PC-9 (cell line): ENCODE data around the gene SLC66A1. TPM values are rescaled to one million over a fixed set of nuclear protein-coding genes. Genes with fewer than 3 reads are reported as not detected.

Experiments
- BruUV-seq: library from RNA; stranded (reverse); fragments of 400-500 nt; replicated peaks from 2 replicates; lab custom pipeline; 2021; lab: Mats Ljungman, UMichigan
- CTCF ChIA-PET: fragments of 300-600 bp; sonication (Branson Sonifier 250); formaldehyde crosslinking; loops from one replicate; lab custom pipeline; 2022; ENCODE audit warnings: antibody characterized with exemption; lab: Charles Lee
- POLR2A ChIA-PET: fragments of 300-600 bp; sonication (Branson Sonifier 250); formaldehyde crosslinking; loops from one replicate; lab custom pipeline; 2022; ENCODE audit warnings: antibody characterized with exemption; ENCODE audit not compliant: unreplicated experiment; lab: Charles Lee
- DNase-seq, 2 experiments: peaks; one replicate each; pipeline versions ENCODE4 v3.0.0 to v3.0.0-alpha.2; 2015 to 2022; ENCODE audit warnings: mixed read lengths in 1 of 2
- H2AFZ ChIP-seq: fragments of 200-600 bp; sonication (generic); 2 replicates; pipeline ENCODE4 v1.8.1; 2017; ENCODE audit warnings: antibody characterized with exemption
- H3F3A ChIP-seq: fragments of 200-600 bp; sonication (generic); 2 replicates; pipeline ENCODE4 v1.8.1; 2017; ENCODE audit warnings: antibody characterized with exemption, mild to moderate bottlenecking, low read depth; ENCODE audit not compliant: insufficient read depth
- H3K27ac ChIP-seq: fragments of 200-600 bp; sonication (generic); 2 replicates; pipeline ENCODE4 v1.6.1; 2016; ENCODE audit warnings: mixed run types
- H3K27me3 ChIP-seq: fragments of 200-600 bp; sonication (generic); 2 replicates; pipeline ENCODE4 v1.6.1; 2016; ENCODE audit warnings: low read depth, mixed run types; ENCODE audit not compliant: insufficient read depth
- H3K36me3 ChIP-seq: fragments of 200-600 bp; sonication (generic); 2 replicates; pipeline ENCODE4 v1.6.1; 2016; ENCODE audit warnings: low read depth, mixed run types
- H3K4me1 ChIP-seq: fragments of 200-600 bp; sonication (generic); replicated peaks from 2 replicates; pipeline ENCODE4 v1.6.1; 2016; ENCODE audit warnings: mixed run types; ENCODE audit not compliant: insufficient read depth
- H3K4me2 ChIP-seq: fragments of 200-600 bp; sonication (generic); 2 replicates; pipeline ENCODE4 v1.6.1; 2017; ENCODE audit warnings: mixed run types
- H3K4me3 ChIP-seq: fragments of 200-600 bp; sonication (generic); 2 replicates; pipeline ENCODE4 v1.6.1; 2016; ENCODE audit warnings: mixed run types
- H3K79me2 ChIP-seq: fragments of 200-600 bp; sonication (generic); 2 replicates; pipeline ENCODE4 v1.6.1; 2017; ENCODE audit warnings: low read depth, mixed run types
- H3K9me2 ChIP-seq: fragments of 200-600 bp; sonication (generic); 2 replicates; pipeline ENCODE4 v1.8.1; 2017; ENCODE audit warnings: mild to moderate bottlenecking; ENCODE audit not compliant: insufficient read depth
- H3K9me3 ChIP-seq: fragments of 200-600 bp; sonication (generic); 2 replicates; pipeline ENCODE4 v1.8.1; 2016; ENCODE audit warnings: low read depth; ENCODE audit not compliant: insufficient read depth
- H4K20me1 ChIP-seq: fragments of 200-600 bp; sonication (generic); 2 replicates; pipeline ENCODE4 v1.8.1; 2017; ENCODE audit not compliant: insufficient read depth
- EZH2 ChIP-seq: fragments of 200-600 bp; sonication (generic); IDR thresholded peaks from 2 replicates; pipeline ENCODE4 v1.8.0; 2017; ENCODE audit warnings: antibody characterized with exemption, low read depth
- intact Hi-C: fragments of 100-400 bp; cut with micrococcal nuclease; formaldehyde crosslinking; loops from one replicate; pipeline ENCODE4 v1.10.0; 2022; ENCODE audit not compliant: unreplicated experiment
- total RNA-seq: library from RNA; stranded (reverse); gene quantifications from 2 replicates; pipeline ENCODE4 v1.2.3, GENCODE V29; 2021
- TF ChIP-seq, protein P1 (sequence below): fragments of 200-600 bp; sonication (generic); conservative IDR thresholded peaks from 2 replicates; pipeline ENCODE4 v1.6.1; 2017; ENCODE audit warnings: mixed run types, antibody characterized with exemption, mild to moderate bottlenecking, moderate library complexity

The SLC66A1 gene
- total RNA-seq, 1 experiment from 2014 or later = 13.8 TPM

DNA sequence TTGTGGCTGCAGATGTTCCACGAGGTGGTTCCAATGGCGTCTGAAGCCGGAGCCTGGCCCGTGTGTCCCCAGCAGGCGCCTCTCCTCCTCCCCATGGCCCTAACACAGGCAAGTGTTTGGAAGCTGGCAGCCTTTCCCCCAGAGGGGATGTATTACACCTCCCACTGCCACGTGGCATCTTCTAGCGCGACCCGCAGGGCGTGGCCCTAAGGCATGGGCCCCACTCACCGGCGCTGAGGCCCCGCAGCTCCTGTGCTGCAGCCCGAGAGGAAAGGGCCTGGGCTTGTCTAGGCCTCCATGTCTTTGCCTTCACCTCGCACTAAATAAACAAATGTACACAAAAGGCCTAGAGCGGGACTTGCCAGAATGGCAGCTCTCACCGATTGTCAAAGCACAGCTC lies 37.9 kb downstream of the SLC66A1 start:
- POLR2A ChIA-PET = no interaction called here
- H3K9me2 ChIP-seq = no peaks in the 10 kb centered on the region

DNA sequence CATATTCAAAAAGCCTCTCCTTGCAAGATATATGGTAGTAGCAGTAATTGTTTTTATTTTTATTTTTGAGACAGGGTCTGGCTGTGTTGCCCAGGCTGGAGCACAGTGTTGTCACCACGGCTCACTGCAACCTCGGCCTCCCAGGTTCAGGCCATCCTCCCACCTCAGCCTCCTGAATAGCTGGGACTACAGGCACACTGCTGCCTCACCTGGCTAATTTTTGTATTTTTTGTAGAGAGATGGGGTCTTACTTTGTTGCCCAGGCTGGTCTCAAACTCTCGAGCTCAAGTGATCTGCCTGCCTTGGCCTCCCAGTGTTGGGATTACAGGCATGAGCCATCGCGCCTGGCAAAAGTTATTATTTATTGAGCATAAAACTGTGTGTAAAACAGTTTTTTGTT lies 38.4 kb downstream of the SLC66A1 start:
- Histone ChIP-seq H3K4me2 (no peak overlapping the region), H3F3A (no peaks in the 10 kb centered on the region), H2AFZ (no peak overlapping the region), H3K4me3 (no peak overlapping the region), H3K79me2 (no peaks in the 10 kb centered on the region), H3K36me3 (no peaks in the 10 kb centered on the region), H4K20me1 (no peaks in the 10 kb centered on the region), H3K4me1 (no peaks in the 10 kb centered on the region), H3K27ac (no peak overlapping the region), H3K9me3 (no peaks in the 10 kb centered on the region), H3K9me2 (no peaks in the 10 kb centered on the region), H3K27me3 (no peaks in the 10 kb centered on the region)
- DNase-seq = no peak
- POLR2A ChIA-PET = no interaction called here
- BruUV-seq = no TSS peak
- intact Hi-C loops = no loop called here
- CTCF ChIA-PET = interaction anchor here (0.6 kb wide), 1 partner anchor 12 kb away, joined by 4 read pairs; no protein-coding TSS in a partner anchor
- TF ChIP-seq EZH2 = no peak
- TF ChIP-seq, protein P1, sequence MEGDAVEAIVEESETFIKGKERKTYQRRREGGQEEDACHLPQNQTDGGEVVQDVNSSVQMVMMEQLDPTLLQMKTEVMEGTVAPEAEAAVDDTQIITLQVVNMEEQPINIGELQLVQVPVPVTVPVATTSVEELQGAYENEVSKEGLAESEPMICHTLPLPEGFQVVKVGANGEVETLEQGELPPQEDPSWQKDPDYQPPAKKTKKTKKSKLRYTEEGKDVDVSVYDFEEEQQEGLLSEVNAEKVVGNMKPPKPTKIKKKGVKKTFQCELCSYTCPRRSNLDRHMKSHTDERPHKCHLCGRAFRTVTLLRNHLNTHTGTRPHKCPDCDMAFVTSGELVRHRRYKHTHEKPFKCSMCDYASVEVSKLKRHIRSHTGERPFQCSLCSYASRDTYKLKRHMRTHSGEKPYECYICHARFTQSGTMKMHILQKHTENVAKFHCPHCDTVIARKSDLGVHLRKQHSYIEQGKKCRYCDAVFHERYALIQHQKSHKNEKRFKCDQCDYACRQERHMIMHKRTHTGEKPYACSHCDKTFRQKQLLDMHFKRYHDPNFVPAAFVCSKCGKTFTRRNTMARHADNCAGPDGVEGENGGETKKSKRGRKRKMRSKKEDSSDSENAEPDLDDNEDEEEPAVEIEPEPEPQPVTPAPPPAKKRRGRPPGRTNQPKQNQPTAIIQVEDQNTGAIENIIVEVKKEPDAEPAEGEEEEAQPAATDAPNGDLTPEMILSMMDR = no peak

More for the DNA sequence above, 37.9 kb downstream of the SLC66A1 start:
- Histone ChIP-seq H3K79me2 (no peaks in the 10 kb centered on the region), H4K20me1 (no peaks in the 10 kb centered on the region), H3K9me3 (no peaks in the 10 kb centered on the region), H3K4me2 (no peak overlapping the region), H3K4me3 (no peak overlapping the region), H3F3A (no peaks in the 10 kb centered on the region), H3K27me3 (no peaks in the 10 kb centered on the region), H3K27ac (no peak overlapping the region), H2AFZ (no peak overlapping the region), H3K36me3 (no peaks in the 10 kb centered on the region), H3K4me1 (no peaks in the 10 kb centered on the region)
- no peak for TF ChIP-seq EZH2
- TF ChIP-seq, protein P1 = no peak
- DNase-seq = no peak
- BruUV-seq = no TSS peak
- CTCF ChIA-PET = interaction anchor here (0.6 kb wide), 1 partner anchor 11 kb away, joined by 4 read pairs; no protein-coding TSS in a partner anchor
- intact Hi-C loops = loop anchor here (10.0 kb wide), 1 partner anchor 235 kb away; no protein-coding TSS in a partner anchor

DNA sequence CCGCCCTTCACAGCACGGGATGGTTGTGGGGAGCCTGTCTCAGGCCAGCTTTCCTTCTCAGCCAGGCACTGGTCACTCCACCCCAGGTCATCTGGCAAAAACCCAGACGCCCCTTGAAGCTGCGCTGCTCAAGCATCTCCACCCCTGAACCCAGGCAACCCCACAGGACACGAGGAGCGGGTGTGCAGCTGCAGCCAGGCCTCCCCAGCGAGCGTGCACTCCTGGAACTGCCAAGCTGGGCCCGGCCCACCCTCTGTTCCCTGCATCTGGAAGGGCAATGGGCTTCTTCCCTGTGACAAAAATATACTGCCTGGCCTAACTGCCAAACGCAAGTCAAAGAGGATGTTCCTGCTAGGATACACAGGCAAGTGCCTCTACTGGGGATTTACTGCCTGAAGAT lies 39.7 kb downstream of the SLC66A1 start:
- Histone ChIP-seq H4K20me1 (no peaks in the 10 kb centered on the region), H3K9me2 (no peaks in the 10 kb centered on the region), H3K27me3 (no peaks in the 10 kb centered on the region), H3K36me3 (no peaks in the 10 kb centered on the region), H3K27ac (no peak overlapping the region), H3K79me2 (no peaks in the 10 kb centered on the region), H3K4me2 (no peak overlapping the region), H3K9me3 (no peaks in the 10 kb centered on the region), H3K4me1 (no peaks in the 10 kb centered on the region), H2AFZ (no peak overlapping the region), H3F3A (no peaks in the 10 kb centered on the region), H3K4me3 (no peak overlapping the region)
- TF ChIP-seq EZH2 = no peak
- TF ChIP-seq, protein P1 = no peak
- ChIA-PET CTCF (interaction anchor here (0.6 kb wide), 1 partner anchor 70 kb away, joined by 8 read pairs; no protein-coding TSS in a partner anchor), POLR2A (no interaction called here)
- DNase-seq = no peak
- intact Hi-C loops = no loop called here
- no TSS peak for BruUV-seq
